ENCODE data around the gene CA11. TPM values are rescaled to one million over a fixed set of nuclear protein-coding genes. Genes with fewer than 3 reads are reported as not detected.

Gene CA11
- total RNA-seq, 1 donor from 2014 or later, result 9.5 TPM

GRCh38 chr19:48603850-48604249 is 42.1 kb downstream of the CA11 start:
- FAIRE-seq, result no peak
- Mint-ChIP-seq H3K36me3 (ENCODE audit: low read depth, unreplicated experiment) (peaks cover 1% of the 10 kb centered on the region), H3K27me3 (ENCODE audit: low read depth, unreplicated experiment) (peaks cover under 1% of the 10 kb centered on the region), H3K9me3 (ENCODE audit: unreplicated experiment) (no peaks in the 10 kb centered on the region), H3K4me1 (ENCODE audit: low read depth, unreplicated experiment) (no peaks in the 10 kb centered on the region), H3K27ac (ENCODE audit: unreplicated experiment) (no peak overlapping the region), H3K4me3 (ENCODE audit: unreplicated experiment) (no peak overlapping the region)
- Histone ChIP-seq H3K9me3 (ENCODE audit: insufficient read depth, low read depth, low read length) (no peaks in the 10 kb centered on the region), H2AFZ (ENCODE audit: low read depth, low read length) (no peak overlapping the region), H3K27ac (ENCODE audit: low read depth, low read length) (no peak overlapping the region), H3K4me3 (ENCODE audit: insufficient read depth, low read depth, low read length) (no peak overlapping the region), H3K79me2 (ENCODE audit: insufficient read depth, low read length) (no peaks in the 10 kb centered on the region), H3K4me2 (ENCODE audit: low read length) (no peak overlapping the region), H4K20me1 (ENCODE audit: insufficient read depth, low read length) (no peaks in the 10 kb centered on the region), H3K36me3 (ENCODE audit: insufficient read depth, low read length) (no peaks in the 10 kb centered on the region), H3K9ac (ENCODE audit: low read length) (no peak overlapping the region), H3K4me1 (ENCODE audit: insufficient read depth, low read length) (no peaks in the 10 kb centered on the region), H3K27me3 (ENCODE audit: insufficient read depth, low read length) (no peaks in the 10 kb centered on the region)
- TF ChIP-seq EZH2 (IDR thresholded peaks at IDR 0.05; ENCODE audit: insufficient read depth, low read length) (no peak), CTCF (IDR thresholded peaks at IDR 0.05; ENCODE audit: insufficient read depth, low read depth, low read length) (no peak)
- DNase-seq (ENCODE audit: low read depth), result no peak

GRCh38 chr19:48603449-48603848 is 42.5 kb downstream of the CA11 start:
- Mint-ChIP-seq H3K27ac (ENCODE audit: unreplicated experiment) (no peak overlapping the region), H3K9me3 (ENCODE audit: unreplicated experiment) (no peaks in the 10 kb centered on the region), H3K27me3 (ENCODE audit: low read depth, unreplicated experiment) (peaks cover 4% of the 10 kb centered on the region), H3K4me1 (ENCODE audit: low read depth, unreplicated experiment) (no peaks in the 10 kb centered on the region), H3K4me3 (ENCODE audit: unreplicated experiment) (no peak overlapping the region), H3K36me3 (ENCODE audit: low read depth, unreplicated experiment) (peaks cover 1% of the 10 kb centered on the region)
- no peak overlapping the region for H2AFZ ChIP-seq (ENCODE audit: low read depth, low read length)
- no peak for FAIRE-seq
- no peak for DNase-seq (ENCODE audit: low read depth)
- H3K4me2 ChIP-seq (ENCODE audit: low read length), result no peak overlapping the region
- TF ChIP-seq EZH2 (IDR thresholded peaks at IDR 0.05; ENCODE audit: insufficient read depth, low read length) (no peak), CTCF (IDR thresholded peaks at IDR 0.05; ENCODE audit: insufficient read depth, low read depth, low read length) (no peak)
- H3K4me3 ChIP-seq (ENCODE audit: insufficient read depth, low read depth, low read length), result no peak overlapping the region
- no peaks in the 10 kb centered on the region for H3K4me1 ChIP-seq (ENCODE audit: insufficient read depth, low read length)
- H3K9me3 ChIP-seq (ENCODE audit: insufficient read depth, low read depth, low read length), result no peaks in the 10 kb centered on the region
- no peaks in the 10 kb centered on the region for H3K36me3 ChIP-seq (ENCODE audit: insufficient read depth, low read length)
- H3K27me3 ChIP-seq (ENCODE audit: insufficient read depth, low read length), result no peaks in the 10 kb centered on the region
- no peaks in the 10 kb centered on the region for H4K20me1 ChIP-seq (ENCODE audit: insufficient read depth, low read length)
- no peaks in the 10 kb centered on the region for H3K79me2 ChIP-seq (ENCODE audit: insufficient read depth, low read length)
- no peak overlapping the region for H3K27ac ChIP-seq (ENCODE audit: low read depth, low read length)
- no peak overlapping the region for H3K9ac ChIP-seq (ENCODE audit: low read length)

GRCh38 chr19:48603001-48603400 is 43.0 kb downstream of the CA11 start:
- H4K20me1 ChIP-seq (ENCODE audit: insufficient read depth, low read length), result no peaks in the 10 kb centered on the region
- H3K9me3 ChIP-seq (ENCODE audit: insufficient read depth, low read depth, low read length), result no peaks in the 10 kb centered on the region
- H2AFZ ChIP-seq (ENCODE audit: low read depth, low read length), result no peak overlapping the region
- H3K4me2 ChIP-seq (ENCODE audit: low read length), result no peak overlapping the region
- H3K27ac Mint-ChIP-seq (ENCODE audit: unreplicated experiment), result no peak overlapping the region
- H3K27me3 ChIP-seq (ENCODE audit: insufficient read depth, low read length), result no peaks in the 10 kb centered on the region
- H3K27ac ChIP-seq (ENCODE audit: low read depth, low read length), result no peak overlapping the region
- no peaks in the 10 kb centered on the region for H3K36me3 ChIP-seq (ENCODE audit: insufficient read depth, low read length)
- no peaks in the 10 kb centered on the region for H3K9me3 Mint-ChIP-seq (ENCODE audit: unreplicated experiment)
- no peak overlapping the region for H3K4me3 Mint-ChIP-seq (ENCODE audit: unreplicated experiment)
- DNase-seq (ENCODE audit: low read depth), result no peak
- H3K36me3 Mint-ChIP-seq (ENCODE audit: low read depth, unreplicated experiment), result peaks cover 1% of the 10 kb centered on the region
- no peak overlapping the region for H3K4me3 ChIP-seq (ENCODE audit: insufficient read depth, low read depth, low read length)
- H3K4me1 ChIP-seq (ENCODE audit: insufficient read depth, low read length), result no peaks in the 10 kb centered on the region
- peaks cover 6% of the 10 kb centered on the region for H3K27me3 Mint-ChIP-seq (ENCODE audit: low read depth, unreplicated experiment)
- no peak overlapping the region for H3K9ac ChIP-seq (ENCODE audit: low read length)
- H3K79me2 ChIP-seq (ENCODE audit: insufficient read depth, low read length), result no peaks in the 10 kb centered on the region
- no peaks in the 10 kb centered on the region for H3K4me1 Mint-ChIP-seq (ENCODE audit: low read depth, unreplicated experiment)
- FAIRE-seq, result no peak
- no peak for TF ChIP-seq CTCF (IDR thresholded peaks at IDR 0.05; ENCODE audit: insufficient read depth, low read depth, low read length)
- TF ChIP-seq EZH2 (IDR thresholded peaks at IDR 0.05; ENCODE audit: insufficient read depth, low read length), result no peak
